K562 (cell line): ENCODE data around the gene DPM2. TPM values are rescaled to one million over a fixed set of nuclear protein-coding genes. Genes with fewer than 3 reads are reported as not detected.

Source experiments
- CBFA2T2 ChIP-seq: fragments of 450-650 bp; conservative IDR thresholded peaks from 2 replicates; pipeline ENCODE4 v1.6.1; 2017; ENCODE audit warnings: mild to moderate bottlenecking
- CLOCK ChIP-seq: fragments of 250-450 bp; sonication (Bioruptor Pico); IDR thresholded peaks from 2 replicates; pipeline ENCODE4 v1.4.0; 2020; ENCODE audit warnings: mild to moderate bottlenecking, moderate library complexity, borderline replicate concordance
- EHMT2 ChIP-seq: fragments of 450-650 bp; IDR thresholded peaks from 2 replicates; pipeline ENCODE4 v1.6.1; 2018; ENCODE audit warnings: antibody characterized with exemption
- SPI1 ChIP-seq: IDR thresholded peaks from 2 replicates; pipeline ENCODE4 v1.6.1; 2011; ENCODE audit warnings: low read depth, low read length, control low read depth, borderline replicate concordance
- ZNF316 ChIP-seq: fragments of 450-650 bp; IDR thresholded peaks from 2 replicates; pipeline ENCODE4 v1.6.1; 2016
- polyA plus RNA-seq, 8 experiments: library from polyadenylated mRNA; depleted of rRNA in 4 of 8; stranded (reverse) in 5 of 8; unstranded in 3 of 8; fragments of >200 nt; fragmentation: Nextera tagmentation in 2 of 8; fragmentation: Illumina TruSeq in 1 of 8; extraction: Ambion mirVana in 2 of 8; extraction: Trizol in 1 of 8; gene quantifications; 2 replicates each; pipeline versions ENCODE4 v1.2.1 to v1.2.3, GENCODE V29; 2011 to 2014; ENCODE audit warnings: inconsistent platforms in 1 of 8, missing spikeins in 1 of 8
- total RNA-seq, 7 experiments: library from RNA; depleted of rRNA in 6 of 7; stranded (reverse); fragments of >200 nt in 6 of 7; fragmentation: Illumina TruSeq in 2 of 7; extraction: Trizol in 2 of 7; gene quantifications; 2 replicates each; pipeline versions ENCODE4 v1.2.1 to v1.2.3, GENCODE V29; 2011 to 2021; ENCODE audit warnings: low replicate concordance in 1 of 7
- TF ChIP-seq, protein P1 (sequence below): sonication (generic); formaldehyde crosslinking; IDR thresholded peaks from 2 replicates; pipeline ENCODE4 v1.8.0; 2022; ENCODE audit warnings: mild to moderate bottlenecking, missing genetic modification reagents, borderline replicate concordance

The DPM2 gene
- total and polyA plus RNA-seq, 9 of the 15 experiments (the other 6 are each of a cell fraction or from before 2014, with no cell fraction given): 43.5 to 126 (median 71.1) TPM

- TF ChIP-seq, protein P1, sequence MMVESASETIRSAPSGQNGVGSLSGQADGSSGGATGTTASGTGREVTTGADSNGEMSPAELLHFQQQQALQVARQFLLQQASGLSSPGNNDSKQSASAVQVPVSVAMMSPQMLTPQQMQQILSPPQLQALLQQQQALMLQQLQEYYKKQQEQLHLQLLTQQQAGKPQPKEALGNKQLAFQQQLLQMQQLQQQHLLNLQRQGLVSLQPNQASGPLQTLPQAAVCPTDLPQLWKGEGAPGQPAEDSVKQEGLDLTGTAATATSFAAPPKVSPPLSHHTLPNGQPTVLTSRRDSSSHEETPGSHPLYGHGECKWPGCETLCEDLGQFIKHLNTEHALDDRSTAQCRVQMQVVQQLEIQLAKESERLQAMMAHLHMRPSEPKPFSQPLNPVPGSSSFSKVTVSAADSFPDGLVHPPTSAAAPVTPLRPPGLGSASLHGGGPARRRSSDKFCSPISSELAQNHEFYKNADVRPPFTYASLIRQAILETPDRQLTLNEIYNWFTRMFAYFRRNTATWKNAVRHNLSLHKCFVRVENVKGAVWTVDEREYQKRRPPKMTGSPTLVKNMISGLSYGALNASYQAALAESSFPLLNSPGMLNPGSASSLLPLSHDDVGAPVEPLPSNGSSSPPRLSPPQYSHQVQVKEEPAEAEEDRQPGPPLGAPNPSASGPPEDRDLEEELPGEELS (CRISPR knock-in tag): no peak
- TF ChIP-seq CBFA2T2 (no peak), CLOCK (no peak), ZNF316 (no peak), EHMT2 (no peak), SPI1 (0 out of 2 replicates have a peak, but pooled peaks have one; percentile 16)
Observed at GRCh38 chr9:127912882-127913281, 24.8 kb downstream of the DPM2 start (continued).
